Activated CD4-positive, alpha-beta memory T cell treated with anti-CD3 and anti-CD28 coated beads for 36 hours (primary cell): ENCODE results near the gene ARHGEF38. TPM values are rescaled to one million over a fixed set of nuclear protein-coding genes. Genes with fewer than 3 reads are reported as not detected.
"Not testable (repeated sequence)": the region's sequence is repeated elsewhere in the genome, so short reads cannot be mapped to it uniquely, and the experiment has no call there.

Experiments
- CTCF ChIA-PET: fragments of 350-600 bp; sonication (Branson Sonifier 250); formaldehyde crosslinking; loops from one replicate; lab custom pipeline; 2021; ENCODE audit warnings: antibody characterized with exemption, inconsistent platforms; lab: Charles Lee
- POLR2A ChIA-PET: fragments of 350-600 bp; sonication (Branson Sonifier 250); formaldehyde crosslinking; loops from one replicate; lab custom pipeline; 2021; ENCODE audit warnings: antibody characterized with exemption; lab: Charles Lee
- DNase-seq: peaks from one replicate; pipeline ENCODE4 v3.0.0-alpha.2; 2020
- H3K27ac Mint-ChIP-seq: one replicate; pipeline ENCODE4 v1.8.0; 2021; ENCODE audit warnings: mixed read lengths
- H3K27me3 Mint-ChIP-seq: one replicate; pipeline ENCODE4 v1.8.0; 2021; ENCODE audit warnings: mixed read lengths
- H3K36me3 Mint-ChIP-seq: one replicate; pipeline ENCODE4 v1.8.0; 2021; ENCODE audit warnings: mixed read lengths
- H3K4me1 Mint-ChIP-seq: one replicate; pipeline ENCODE4 v1.8.0; 2021; ENCODE audit warnings: low read depth, mixed read lengths
- H3K4me3 Mint-ChIP-seq: one replicate; pipeline ENCODE4 v1.8.0; 2021; ENCODE audit warnings: mild to moderate bottlenecking, mixed read lengths
- H3K9me3 Mint-ChIP-seq: one replicate; pipeline ENCODE4 v1.8.0; 2021; ENCODE audit warnings: mixed read lengths
- intact Hi-C: fragments of 100-400 bp; cut with micrococcal nuclease; formaldehyde crosslinking; loops from one replicate; pipeline ENCODE4 v1.15.1; 2023
- total RNA-seq, 2 experiments: library from RNA; stranded (reverse); gene quantifications; one replicate each; pipeline ENCODE4 v1.2.3, GENCODE V29; 2021

The ARHGEF38 gene
- total RNA-seq, 2 experiments from 2014 or later, result not detected

DNA sequence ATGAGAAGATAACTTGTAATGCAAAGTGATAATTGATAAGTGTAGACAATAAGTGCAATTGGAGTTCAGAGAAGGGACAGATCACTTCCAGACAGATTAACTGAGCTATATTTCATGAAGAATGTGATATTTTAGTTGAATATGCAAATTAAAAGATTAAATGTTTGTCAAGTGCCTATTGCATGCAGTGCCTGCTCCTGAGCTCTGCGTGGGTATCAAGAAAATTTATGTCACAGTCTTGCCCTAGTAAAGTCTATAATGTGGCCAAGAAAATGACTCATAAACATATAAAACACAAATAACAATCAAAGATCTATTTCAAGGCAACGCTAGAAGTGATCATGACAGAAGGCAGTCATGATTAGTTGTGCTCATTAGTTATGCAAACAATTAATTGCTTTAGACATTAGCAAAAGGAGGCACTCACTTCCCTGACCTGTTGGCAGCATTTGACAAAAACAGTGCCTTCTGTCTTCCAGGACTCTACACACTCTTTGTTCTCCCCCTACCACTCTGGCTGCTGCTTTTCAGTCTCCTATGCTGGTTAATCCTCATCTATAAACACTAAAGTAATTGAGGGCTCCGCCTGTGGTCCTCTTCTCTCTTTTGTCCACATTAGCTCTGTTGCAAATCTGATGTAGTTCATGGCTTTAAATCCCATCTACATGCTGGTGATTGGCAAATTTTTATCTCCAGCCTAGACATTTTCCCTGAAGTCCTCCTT lies 47.7 kb downstream of the ARHGEF38 start:
- DNase-seq, result no peak
- intact Hi-C loops, result loop anchor here (10.0 kb wide), 1 partner anchor 465 kb away; no protein-coding TSS in a partner anchor
- POLR2A ChIA-PET, result no interaction called here
- Mint-ChIP-seq H3K4me3 (no peak overlapping the region), H3K27me3 (peaks cover 13% of the 10 kb centered on the region), H3K36me3 (no peaks in the 10 kb centered on the region), H3K9me3 (no peaks in the 10 kb centered on the region), H3K4me1 (no peaks in the 10 kb centered on the region), H3K27ac (no peak overlapping the region)
- CTCF ChIA-PET, result no interaction called here

- no peak overlapping the region for H3K27ac Mint-ChIP-seq
- intact Hi-C loops, result no loop called here
- ChIA-PET POLR2A (no interaction called here), CTCF (no interaction called here)
- peaks cover 12% of the 10 kb centered on the region for H3K27me3 Mint-ChIP-seq
- H3K4me3 Mint-ChIP-seq, result no peak overlapping the region
- no peaks in the 10 kb centered on the region for H3K4me1 Mint-ChIP-seq
- no peaks in the 10 kb centered on the region for H3K9me3 Mint-ChIP-seq
- DNase-seq, result no peak
- H3K36me3 Mint-ChIP-seq, result no peaks in the 10 kb centered on the region
Measured at GRCh38 chr4:105600951-105601350, 48.5 kb downstream of the ARHGEF38 start.

- DNase-seq, result no peak
- Mint-ChIP-seq H3K4me1 (no peaks in the 10 kb centered on the region), H3K27ac (no peak overlapping the region), H3K4me3 (no peak overlapping the region), H3K27me3 (peaks cover 10% of the 10 kb centered on the region), H3K36me3 (no peaks in the 10 kb centered on the region), H3K9me3 (no peaks in the 10 kb centered on the region)
- ChIA-PET CTCF (no interaction called here), POLR2A (no interaction called here)
- intact Hi-C loops, result no loop called here
Measured at GRCh38 chr4:105601406-105601805, 49.0 kb downstream of the ARHGEF38 start.

DNA sequence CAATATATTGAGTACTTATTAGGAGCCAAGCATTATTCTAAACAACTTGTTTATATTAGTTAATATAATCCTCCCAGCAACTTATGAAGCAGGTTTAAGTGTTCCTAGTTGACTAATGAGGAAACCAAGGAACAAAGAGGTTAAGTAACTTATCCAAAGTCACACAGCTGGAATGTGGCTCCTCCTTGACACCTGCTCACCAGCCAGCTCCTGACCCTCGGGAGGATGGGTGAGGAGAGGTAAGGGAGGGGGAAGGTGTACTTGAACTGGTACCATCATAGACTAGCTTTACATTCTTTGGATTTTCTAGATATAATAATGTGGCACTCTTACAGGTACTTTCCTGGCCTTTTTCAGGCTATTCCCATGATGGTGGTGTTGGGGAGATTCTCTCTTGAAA lies 50.7 kb downstream of the ARHGEF38 start:
- no peak for DNase-seq
- no peak overlapping the region for H3K4me3 Mint-ChIP-seq
- H3K4me1 Mint-ChIP-seq, result no peaks in the 10 kb centered on the region
- CTCF ChIA-PET, result no interaction called here
- intact Hi-C loops, result no loop called here
- POLR2A ChIA-PET, result no interaction called here
- H3K27me3 Mint-ChIP-seq, result peaks cover 3% of the 10 kb centered on the region
- no peaks in the 10 kb centered on the region for H3K9me3 Mint-ChIP-seq
- H3K27ac Mint-ChIP-seq, result no peak overlapping the region
- no peaks in the 10 kb centered on the region for H3K36me3 Mint-ChIP-seq

GRCh38 chr4:105605493-105605892 lies 53.1 kb downstream of the ARHGEF38 start:
- Mint-ChIP-seq H3K36me3 (no peaks in the 10 kb centered on the region), H3K9me3 (no peaks in the 10 kb centered on the region), H3K27me3 (peaks cover 6% of the 10 kb centered on the region), H3K4me1 (no peaks in the 10 kb centered on the region), H3K4me3 (no peak overlapping the region), H3K27ac (no peak overlapping the region)
- intact Hi-C loops, result no loop called here
- ChIA-PET CTCF (no interaction called here), POLR2A (no interaction called here)
- no peak for DNase-seq

GRCh38 chr4:105607876-105608275 lies 55.5 kb downstream of the ARHGEF38 start:
- Mint-ChIP-seq H3K4me1 (no peaks in the 10 kb centered on the region), H3K9me3 (no peaks in the 10 kb centered on the region), H3K27ac (no peak overlapping the region), H3K4me3 (no peak overlapping the region), H3K27me3 (peaks cover 4% of the 10 kb centered on the region), H3K36me3 (no peaks in the 10 kb centered on the region)
- CTCF ChIA-PET, result no interaction called here
- no peak for DNase-seq
- intact Hi-C loops, result no loop called here
- POLR2A ChIA-PET, result no interaction called here

GRCh38 chr4:105609819-105610218 lies 57.4 kb downstream of the ARHGEF38 start:
- H3K27ac Mint-ChIP-seq, H3K27me3 Mint-ChIP-seq, H3K9me3 Mint-ChIP-seq, H3K4me1 Mint-ChIP-seq, H3K36me3 Mint-ChIP-seq, CTCF ChIA-PET, DNase-seq, POLR2A ChIA-PET, intact Hi-C loops, H3K4me3 Mint-ChIP-seq: not testable (repeated sequence)

DNA sequence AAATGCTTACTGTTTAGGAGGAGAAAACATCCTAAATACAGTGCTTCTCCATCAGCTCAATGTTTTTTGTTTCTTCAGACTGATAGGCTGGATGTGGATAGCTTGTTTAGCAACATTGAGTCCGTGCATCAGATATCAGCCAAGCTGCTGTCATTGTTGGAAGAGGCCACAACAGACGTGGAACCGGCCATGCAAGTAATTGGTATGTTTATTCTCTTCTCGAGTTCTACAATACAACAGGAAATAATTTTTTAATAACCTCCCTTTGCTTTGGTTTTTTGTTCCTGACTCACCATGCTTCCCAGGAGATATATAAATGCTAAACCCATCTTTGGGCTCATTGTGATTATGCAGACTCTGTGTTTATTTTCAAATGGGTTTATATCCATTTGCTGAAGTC lies 60.9 kb downstream of the ARHGEF38 start:
- Mint-ChIP-seq H3K27ac (no peak overlapping the region), H3K9me3 (no peaks in the 10 kb centered on the region), H3K4me3 (no peak overlapping the region), H3K36me3 (no peaks in the 10 kb centered on the region), H3K27me3 (peaks cover 4% of the 10 kb centered on the region), H3K4me1 (no peaks in the 10 kb centered on the region)
- DNase-seq, result no peak
- POLR2A ChIA-PET, result no interaction called here
- CTCF ChIA-PET, result no interaction called here
- intact Hi-C loops, result no loop called here

DNA sequence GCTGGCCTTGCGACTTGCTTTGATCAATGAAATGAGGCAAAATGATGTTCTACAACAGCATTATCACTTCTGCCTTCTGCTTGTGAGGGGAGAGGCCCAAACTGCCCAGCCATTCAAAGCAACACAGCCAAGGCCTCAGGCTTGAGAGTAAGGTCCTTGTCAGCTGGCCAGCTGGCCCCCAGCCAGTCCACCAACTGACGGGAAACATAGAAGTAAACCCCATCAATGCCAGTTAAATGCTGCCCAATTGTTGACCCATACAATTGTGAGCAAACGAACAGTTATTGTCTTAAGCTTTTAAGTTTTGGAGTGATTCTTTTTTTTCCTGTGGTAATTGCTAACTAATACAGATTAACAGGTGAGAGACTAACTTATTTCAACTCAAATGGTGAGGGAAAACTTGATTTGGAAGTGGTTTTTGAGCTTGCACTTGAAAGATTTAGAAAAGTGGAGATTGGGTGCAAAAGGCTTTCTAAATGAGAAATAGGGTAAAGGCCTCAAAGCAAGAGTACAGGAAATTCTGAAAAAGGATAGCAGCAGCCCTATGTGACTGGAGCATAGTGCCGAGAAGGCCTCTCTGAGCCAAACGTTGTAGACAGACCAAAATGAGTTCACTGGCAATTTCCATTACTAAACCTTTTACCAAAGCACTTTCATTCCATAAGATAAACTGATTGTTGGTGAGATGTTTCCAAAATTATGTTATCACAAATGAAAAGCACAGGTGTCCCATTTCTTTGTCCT lies 66.9 kb downstream of the ARHGEF38 start:
- Mint-ChIP-seq H3K4me3 (no peak overlapping the region), H3K4me1 (no peaks in the 10 kb centered on the region), H3K9me3 (no peaks in the 10 kb centered on the region), H3K36me3 (no peaks in the 10 kb centered on the region), H3K27ac (no peak overlapping the region), H3K27me3 (peaks cover 1% of the 10 kb centered on the region)
- POLR2A ChIA-PET, result no interaction called here
- CTCF ChIA-PET, result no interaction called here
- DNase-seq, result no peak
- intact Hi-C loops, result no loop called here

GRCh38 chr4:105620640-105621323 lies 68.4 kb downstream of the ARHGEF38 start:
- no peak overlapping the region for H3K27ac Mint-ChIP-seq
- no peaks in the 10 kb centered on the region for H3K36me3 Mint-ChIP-seq
- DNase-seq, result no peak
- no peak overlapping the region for H3K4me3 Mint-ChIP-seq
- ChIA-PET CTCF (no interaction called here), POLR2A (no interaction called here)
- intact Hi-C loops, result no loop called here
- no peaks in the 10 kb centered on the region for H3K9me3 Mint-ChIP-seq
- no peaks in the 10 kb centered on the region for H3K4me1 Mint-ChIP-seq
- H3K27me3 Mint-ChIP-seq, result peaks cover 1% of the 10 kb centered on the region

DNA sequence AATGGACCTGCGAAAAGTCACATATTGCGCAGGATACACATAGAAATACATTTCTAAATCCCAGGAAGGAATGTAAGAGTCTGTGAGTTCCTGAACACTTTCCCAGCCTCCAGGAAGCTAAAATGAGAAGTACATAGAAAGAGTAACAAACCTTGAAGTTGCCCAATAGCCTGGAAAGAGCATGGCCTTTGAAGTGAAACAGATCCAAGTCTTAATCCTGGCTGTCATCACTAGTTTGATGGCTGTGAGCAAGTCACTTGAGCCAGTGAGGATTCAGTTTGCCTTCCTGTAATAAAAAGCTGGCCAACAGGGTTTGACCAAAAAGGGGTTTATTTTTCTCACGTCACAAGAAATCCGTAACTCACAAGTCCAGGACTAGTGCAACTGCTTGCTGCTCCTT lies 69.8 kb downstream of the ARHGEF38 start:
- intact Hi-C loops, result no loop called here
- H3K9me3 Mint-ChIP-seq, result no peaks in the 10 kb centered on the region
- no peak for DNase-seq
- ChIA-PET CTCF (no interaction called here), POLR2A (no interaction called here)
- no peak overlapping the region for H3K27ac Mint-ChIP-seq
- no peak overlapping the region for H3K4me3 Mint-ChIP-seq
- no peaks in the 10 kb centered on the region for H3K36me3 Mint-ChIP-seq
- peaks cover 5% of the 10 kb centered on the region for H3K27me3 Mint-ChIP-seq
- no peaks in the 10 kb centered on the region for H3K4me1 Mint-ChIP-seq

DNA sequence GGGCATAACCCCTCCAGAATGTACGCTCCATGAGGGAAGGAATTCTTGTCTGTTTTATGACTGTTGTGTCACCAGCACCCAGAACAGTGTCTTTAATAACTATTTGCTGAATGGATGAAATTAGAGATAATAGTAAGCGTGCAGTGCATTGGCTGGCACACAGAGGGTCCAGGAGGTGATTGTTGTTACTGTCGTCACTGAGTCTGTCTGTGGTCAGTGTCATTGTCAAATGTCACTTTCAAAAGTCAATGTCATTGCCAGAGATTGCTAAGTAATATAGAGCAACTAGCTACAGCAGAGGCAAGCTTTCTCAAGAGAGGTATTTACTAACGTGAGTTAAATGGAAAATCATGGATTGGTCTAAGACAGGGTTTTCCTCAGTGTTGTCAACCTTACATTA lies 70.7 kb downstream of the ARHGEF38 start:
- CTCF ChIA-PET, result interaction anchor here (1.2 kb wide), 1 partner anchor 9 kb away, joined by 9 read pairs; no protein-coding TSS in a partner anchor
- Mint-ChIP-seq H3K9me3 (no peaks in the 10 kb centered on the region), H3K36me3 (no peaks in the 10 kb centered on the region), H3K27me3 (peaks cover 5% of the 10 kb centered on the region), H3K4me1 (no peaks in the 10 kb centered on the region), H3K4me3 (no peak overlapping the region), H3K27ac (no peak overlapping the region)
- POLR2A ChIA-PET, result no interaction called here
- intact Hi-C loops, result no loop called here
- no peak for DNase-seq
